HEK293 (cell line): ENCODE data around the gene TAPBPL.
"Not testable (repeated sequence)": the region's sequence is repeated elsewhere in the genome, so short reads cannot be mapped to it uniquely, and the experiment has no call there.

ENCODE experiments used
- CTCF ChIA-PET: fragments of 350-600 bp; formaldehyde crosslinking; extraction: SDS; loops from one replicate; lab custom pipeline; 2021; ENCODE audit warnings: antibody characterized with exemption; lab: Yijun Ruan, JAX
- POLR2A ChIA-PET: fragments of 300-600 bp; formaldehyde crosslinking; extraction: SDS; loops from one replicate; lab custom pipeline; 2020; ENCODE audit warnings: antibody characterized with exemption, inconsistent platforms; lab: Yijun Ruan, JAX
- H3K27ac ChIP-seq: fragments of 200-500 bp; sonication (Bioruptor generic); 2 replicates; pipeline ENCODE4 v1.5.1; 2014; ENCODE audit warnings: low read depth, low read length, control low read depth, inconsistent platforms; ENCODE audit errors: extremely low read depth
- H3K36me3 ChIP-seq, 2 experiments: fragments of 200-500 bp in 1 of 2; sonication (Bioruptor generic) in 1 of 2; 1 replicate in 1 of 2; 2 replicates in 1 of 2; pipeline ENCODE4 v1.5.1; 2014 to 2017; ENCODE audit warnings: inconsistent platforms in 2 of 2, low read length in 2 of 2; ENCODE audit not compliant: control insufficient read depth in 2 of 2, insufficient read depth in 1 of 2
- H3K4me1 ChIP-seq: fragments of 200-500 bp; sonication (Bioruptor generic); 2 replicates; pipeline ENCODE4 v1.5.1; 2014; ENCODE audit warnings: mild to moderate bottlenecking, low read length, inconsistent platforms; ENCODE audit not compliant: control insufficient read depth, insufficient read depth
- H3K4me3 ChIP-seq: 2 replicates; pipeline ENCODE4 v1.5.1; 2011; ENCODE audit warnings: low read depth, mild to moderate bottlenecking, control low read depth, low read length, moderate library complexity
- H3K9me3 ChIP-seq: fragments of 200-500 bp; sonication (Bioruptor generic); 2 replicates; pipeline ENCODE4 v1.5.1; 2014; ENCODE audit warnings: low read depth, low read length, inconsistent platforms; ENCODE audit not compliant: control insufficient read depth, insufficient read depth
- BCL11A ChIP-seq: fragments of 450-650 bp; formaldehyde crosslinking; IDR thresholded peaks from 2 replicates; pipeline ENCODE4 v1.5.1; 2016; ENCODE audit warnings: low read depth, missing biosample characterization, missing genetic modification characterization
- GLI2 ChIP-seq: fragments of 450-650 bp; formaldehyde crosslinking; IDR thresholded peaks from 2 replicates; pipeline ENCODE4; 2017; ENCODE audit warnings: missing biosample characterization, missing genetic modification characterization, low read depth, borderline replicate concordance
- HOXD13 ChIP-seq: sonication (generic); formaldehyde crosslinking; IDR thresholded peaks from 2 replicates; pipeline ENCODE4 v1.8.0; 2022; ENCODE audit warnings: missing genetic modification reagents, borderline replicate concordance
- KLF10 ChIP-seq: fragments of 450-650 bp; IDR thresholded peaks from 2 replicates; pipeline ENCODE4 v1.5.1; 2018; ENCODE audit warnings: missing biosample characterization, mild to moderate bottlenecking, missing genetic modification characterization
- SP7 ChIP-seq: fragments of 450-650 bp; formaldehyde crosslinking; IDR thresholded peaks from 2 replicates; pipeline ENCODE4 v1.5.1; 2016; ENCODE audit warnings: missing biosample characterization, missing genetic modification characterization
- TRIM28 ChIP-seq: IDR thresholded peaks from 2 replicates; pipeline ENCODE4 v1.6.1; 2011; ENCODE audit warnings: low read length, control low read depth, borderline replicate concordance
- ZBTB21 ChIP-seq: fragments of 450-650 bp; formaldehyde crosslinking; IDR thresholded peaks from 2 replicates; pipeline ENCODE4 v1.5.1; 2017; ENCODE audit warnings: missing biosample characterization, missing genetic modification characterization
- ZBTB44 ChIP-seq: fragments of 450-650 bp; IDR thresholded peaks from 2 replicates; pipeline ENCODE4 v1.5.1; 2018; ENCODE audit warnings: missing biosample characterization, mild to moderate bottlenecking, missing genetic modification characterization
- ZNF148 ChIP-seq: fragments of 450-650 bp; formaldehyde crosslinking; IDR thresholded peaks from 2 replicates; pipeline ENCODE4 v1.5.0; 2017; ENCODE audit warnings: missing biosample characterization, missing genetic modification characterization, borderline replicate concordance
- ZNF18 ChIP-seq: fragments of 450-650 bp; formaldehyde crosslinking; IDR thresholded peaks from 2 replicates; pipeline ENCODE4 v1.5.1; 2016; ENCODE audit warnings: missing biosample characterization, missing genetic modification characterization
- ZNF19 ChIP-seq: fragments of 450-650 bp; formaldehyde crosslinking; IDR thresholded peaks from 2 replicates; pipeline ENCODE4; 2016; ENCODE audit warnings: missing biosample characterization, missing genetic modification characterization, low read depth
- ZNF202 ChIP-seq: fragments of 450-650 bp; formaldehyde crosslinking; IDR thresholded peaks from 2 replicates; pipeline ENCODE4 v1.5.1; 2016; ENCODE audit warnings: missing biosample characterization, missing genetic modification characterization, borderline replicate concordance
- ZNF24 ChIP-seq: fragments of 450-650 bp; formaldehyde crosslinking; IDR thresholded peaks from 2 replicates; pipeline ENCODE4 v1.5.1; 2016; ENCODE audit warnings: missing biosample characterization, missing genetic modification characterization
- ZNF433 ChIP-seq: fragments of 450-650 bp; formaldehyde crosslinking; IDR thresholded peaks from 2 replicates; pipeline ENCODE4 v1.5.1; 2016; ENCODE audit warnings: missing biosample characterization, missing genetic modification characterization, low read depth
- ZNF530 ChIP-seq: fragments of 450-650 bp; formaldehyde crosslinking; IDR thresholded peaks from 2 replicates; pipeline ENCODE4 v1.5.1; 2016; ENCODE audit warnings: low read depth, missing biosample characterization, missing genetic modification characterization
- ZNF658 ChIP-seq: fragments of 450-650 bp; formaldehyde crosslinking; IDR thresholded peaks from 2 replicates; pipeline ENCODE4; 2016; ENCODE audit warnings: missing biosample characterization, missing genetic modification characterization
- ZNF701 ChIP-seq: fragments of 450-650 bp; formaldehyde crosslinking; IDR thresholded peaks from 2 replicates; pipeline ENCODE4 v1.5.1; 2016; ENCODE audit warnings: missing biosample characterization, missing genetic modification characterization
- ZNF776 ChIP-seq: fragments of 450-650 bp; formaldehyde crosslinking; IDR thresholded peaks from 2 replicates; pipeline ENCODE4 v1.5.0; 2017; ENCODE audit warnings: missing biosample characterization, missing genetic modification characterization, borderline replicate concordance
- TF ChIP-seq, protein P1 (sequence below): fragments of 450-650 bp; formaldehyde crosslinking; IDR thresholded peaks from 2 replicates; pipeline ENCODE4 v1.5.1; 2017; ENCODE audit warnings: missing biosample characterization, missing genetic modification characterization

TAPBPL gene

DNA sequence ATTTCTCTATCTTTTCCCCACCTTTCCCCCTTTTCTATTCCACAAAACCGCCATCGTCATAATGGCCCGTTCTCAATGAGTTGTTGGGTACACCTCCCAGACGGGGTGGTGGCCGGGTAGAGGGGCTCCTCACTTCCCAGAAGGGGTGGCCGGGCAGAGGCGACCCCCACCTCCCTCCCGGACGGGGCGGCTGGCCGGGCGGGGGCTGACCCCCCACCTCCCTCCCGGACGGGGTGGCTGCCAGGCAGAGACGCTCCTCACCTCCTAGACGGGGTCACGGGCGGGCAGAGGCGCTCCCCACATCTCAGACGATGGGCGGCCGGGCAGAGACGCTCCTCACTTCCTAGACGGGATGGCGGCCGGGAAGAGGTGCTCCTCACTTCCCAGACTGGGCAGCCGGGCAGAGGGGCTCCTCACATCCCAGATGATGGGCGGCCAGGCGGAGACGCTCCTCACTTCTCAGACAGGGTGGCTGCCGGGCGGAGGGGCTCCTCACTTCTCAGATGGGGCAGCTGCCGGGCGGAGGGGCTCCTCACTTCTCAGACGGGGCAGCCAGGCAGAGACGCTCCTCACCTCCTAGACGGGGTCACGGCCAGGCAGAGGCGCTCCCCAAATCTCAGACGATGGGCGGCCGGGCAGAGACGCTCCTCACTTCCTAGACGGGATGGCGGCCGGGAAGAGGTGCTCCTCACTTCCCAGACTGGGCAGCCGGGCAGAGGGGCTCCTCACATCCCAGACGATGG, 23.6 kb downstream of the TAPBPL start:
- H3K4me1 ChIP-seq: not testable (repeated sequence)

DNA sequence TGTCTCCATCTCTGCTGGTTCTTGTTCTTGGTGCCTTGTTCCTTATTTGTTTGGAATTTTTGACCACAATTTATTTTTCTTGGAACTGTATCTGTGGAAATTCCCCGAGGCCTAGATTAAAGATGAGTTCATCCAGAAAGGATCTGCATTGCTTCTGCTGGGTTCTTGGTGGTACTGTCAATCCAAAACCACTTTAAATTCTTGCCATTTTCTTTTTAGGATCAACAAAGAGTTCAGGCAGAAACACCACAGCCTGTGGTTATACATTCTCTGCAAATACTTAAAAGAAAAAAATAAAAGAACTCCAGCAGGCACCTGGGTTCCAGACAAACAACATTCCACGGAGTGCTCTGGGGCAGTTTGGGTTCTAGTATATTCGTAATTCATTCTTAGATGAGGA, 24.6 kb downstream of the TAPBPL start:
- no peak overlapping the region for H3K4me3 ChIP-seq
- TF ChIP-seq ZBTB44 (tag by site-specific recombination) (no peak), ZNF24 (tag by site-specific recombination) (no peak), ZBTB21 (tag by site-specific recombination) (no peak), ZNF530 (tag by site-specific recombination) (no peak), ZNF18 (no peak), ZNF202 (no peak), HOXD13 (CRISPR knock-in tag) (no peak), ZNF148 (tag by site-specific recombination) (no peak), ZNF701 (tag by site-specific recombination) (no peak), BCL11A (tag by site-specific recombination) (no peak), KLF10 (no peak), ZNF658 (tag by site-specific recombination) (no peak), ZNF433 (tag by site-specific recombination) (no peak), GLI2 (tag by site-specific recombination) (no peak), ZNF19 (tag by site-specific recombination) (no peak), ZNF776 (tag by site-specific recombination) (no peak), TRIM28 (no peak), SP7 (tag by site-specific recombination) (no peak)
- TF ChIP-seq, protein P1, sequence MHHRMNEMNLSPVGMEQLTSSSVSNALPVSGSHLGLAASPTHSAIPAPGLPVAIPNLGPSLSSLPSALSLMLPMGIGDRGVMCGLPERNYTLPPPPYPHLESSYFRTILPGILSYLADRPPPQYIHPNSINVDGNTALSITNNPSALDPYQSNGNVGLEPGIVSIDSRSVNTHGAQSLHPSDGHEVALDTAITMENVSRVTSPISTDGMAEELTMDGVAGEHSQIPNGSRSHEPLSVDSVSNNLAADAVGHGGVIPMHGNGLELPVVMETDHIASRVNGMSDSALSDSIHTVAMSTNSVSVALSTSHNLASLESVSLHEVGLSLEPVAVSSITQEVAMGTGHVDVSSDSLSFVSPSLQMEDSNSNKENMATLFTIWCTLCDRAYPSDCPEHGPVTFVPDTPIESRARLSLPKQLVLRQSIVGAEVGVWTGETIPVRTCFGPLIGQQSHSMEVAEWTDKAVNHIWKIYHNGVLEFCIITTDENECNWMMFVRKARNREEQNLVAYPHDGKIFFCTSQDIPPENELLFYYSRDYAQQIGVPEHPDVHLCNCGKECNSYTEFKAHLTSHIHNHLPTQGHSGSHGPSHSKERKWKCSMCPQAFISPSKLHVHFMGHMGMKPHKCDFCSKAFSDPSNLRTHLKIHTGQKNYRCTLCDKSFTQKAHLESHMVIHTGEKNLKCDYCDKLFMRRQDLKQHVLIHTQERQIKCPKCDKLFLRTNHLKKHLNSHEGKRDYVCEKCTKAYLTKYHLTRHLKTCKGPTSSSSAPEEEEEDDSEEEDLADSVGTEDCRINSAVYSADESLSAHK (tag by site-specific recombination): no peak
- no peaks in the 10 kb centered on the region for H3K36me3 ChIP-seq
- H3K9me3 ChIP-seq: no peaks in the 10 kb centered on the region
- H3K4me1 ChIP-seq: no peaks in the 10 kb centered on the region
- ChIA-PET POLR2A (no interaction called here), CTCF (no interaction called here)
- H3K27ac ChIP-seq: no peak overlapping the region

More for the DNA sequence above, 23.6 kb downstream of the TAPBPL start:
- H3K4me3 ChIP-seq, CTCF ChIA-PET, H3K9me3 ChIP-seq, POLR2A ChIA-PET, H3K27ac ChIP-seq, H3K36me3 ChIP-seq: not testable (repeated sequence)

DNA sequence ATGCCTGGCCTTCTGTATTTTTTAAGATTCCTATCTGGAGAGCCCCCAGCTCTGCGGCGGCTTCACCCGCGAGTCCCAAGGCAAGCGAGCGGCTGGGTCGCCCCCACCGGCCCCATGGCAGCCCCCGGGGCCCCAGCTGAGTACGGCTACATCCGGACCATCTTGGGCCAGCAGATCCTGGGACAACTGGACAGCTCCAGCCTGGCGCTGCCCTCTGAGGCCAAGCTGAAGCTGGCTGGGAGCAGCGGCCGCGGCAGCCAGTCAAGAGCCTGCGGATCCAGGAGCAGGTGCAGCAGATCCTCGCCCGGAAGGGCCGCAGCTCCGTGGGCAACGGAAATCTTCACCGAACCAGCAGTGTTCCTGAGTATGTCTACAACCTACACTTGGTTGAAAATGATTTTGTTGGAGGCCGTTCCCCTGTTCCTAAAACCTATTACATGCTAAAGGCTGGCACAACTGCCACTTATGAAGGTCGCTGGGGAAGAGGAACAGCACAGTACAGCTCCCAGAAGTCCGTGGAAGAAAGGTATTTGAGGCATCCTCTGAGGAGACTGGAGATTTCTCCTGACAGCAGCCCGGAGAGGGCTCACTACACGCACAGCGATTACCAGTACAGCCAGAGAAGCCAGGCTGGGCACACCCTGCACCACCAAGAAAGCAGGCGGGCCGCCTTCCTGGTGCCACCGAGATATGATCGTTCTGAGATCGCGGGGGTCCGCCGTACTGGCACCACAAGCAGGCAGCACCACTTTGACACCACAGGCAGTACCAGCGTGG, 25.9 kb downstream of the TAPBPL start:
- CTCF ChIA-PET: interaction anchor here (0.7 kb wide), 1 partner anchor 141 kb away, joined by 3 read pairs; no protein-coding TSS in a partner anchor
- H3K9me3 ChIP-seq, H3K27ac ChIP-seq, H3K4me1 ChIP-seq, H3K36me3 ChIP-seq, POLR2A ChIA-PET, H3K4me3 ChIP-seq: not testable (repeated sequence)
